IMR-90 (cell line): Measurements from ENCODE around the gene CAST. TPM values are rescaled to one million over a fixed set of nuclear protein-coding genes. Genes with fewer than 3 reads are reported as not detected.

Source experiments
- ATAC-seq: fragments of 200-7000 bp; cut with Tn5 transposase; 2 replicates; pipeline ENCODE4 v1.9.1; 2020; ENCODE audit warnings: low read depth, mild to moderate bottlenecking, moderate library complexity
- BruUV-seq: library from RNA; stranded (reverse); fragments of 400-500 nt; replicated peaks from 2 replicates; lab custom pipeline; 2021; lab: Mats Ljungman, UMichigan
- CTCF ChIA-PET: fragments of 300-600 bp; formaldehyde crosslinking; extraction: SDS; loops from one replicate; lab custom pipeline; 2021; ENCODE audit warnings: antibody characterized with exemption; lab: Yijun Ruan, JAX
- POLR2A ChIA-PET: fragments of 300-600 bp; sonication (Branson Sonifier 250); formaldehyde crosslinking; loops from one replicate; lab custom pipeline; 2022; ENCODE audit warnings: antibody characterized with exemption; ENCODE audit not compliant: unreplicated experiment; lab: Charles Lee
- DNase-seq: peaks from one replicate; pipeline ENCODE4 v3.0.0; 2013
- H2AFZ ChIP-seq: replicated peaks from 2 replicates; pipeline ENCODE3; 2013; ENCODE audit warnings: low read length, mild to moderate bottlenecking; ENCODE audit not compliant: poor library complexity
- H2AK5ac ChIP-seq: 2 replicates; pipeline ENCODE4 v1.6.1; 2013; ENCODE audit warnings: low read depth, low read length, inconsistent platforms
- H2AK9ac ChIP-seq: replicated peaks from 2 replicates; pipeline ENCODE3; 2013; ENCODE audit warnings: mild to moderate bottlenecking, low read depth, low read length, moderate library complexity; ENCODE audit not compliant: poor library complexity
- H2BK120ac ChIP-seq: 2 replicates; pipeline ENCODE4 v1.6.1; 2013; ENCODE audit warnings: low read depth, low read length, inconsistent platforms
- H2BK15ac ChIP-seq: 3 replicates; pipeline ENCODE4 v1.6.1; 2013; ENCODE audit warnings: low read depth, low read length, inconsistent platforms
- H2BK20ac ChIP-seq: 2 replicates; pipeline ENCODE4 v1.6.1; 2013; ENCODE audit warnings: low read depth, mild to moderate bottlenecking, inconsistent platforms, low read length, moderate library complexity
- H2BK5ac ChIP-seq: 2 replicates; pipeline ENCODE4 v1.6.1; 2013; ENCODE audit warnings: mild to moderate bottlenecking, low read depth, low read length, inconsistent platforms; ENCODE audit not compliant: poor library complexity, severe bottlenecking
- H3K14ac ChIP-seq: replicated peaks from 2 replicates; pipeline ENCODE4 v1.6.1; 2013; ENCODE audit warnings: low read depth, low read length, inconsistent platforms
- H3K18ac ChIP-seq: 2 replicates; pipeline ENCODE4 v1.6.1; 2013; ENCODE audit warnings: low read depth, low read length, control low read depth
- H3K23ac ChIP-seq: 2 replicates; pipeline ENCODE4 v1.6.1; 2013; ENCODE audit warnings: low read depth, low read length, inconsistent platforms
- H3K27ac ChIP-seq: 2 replicates; pipeline ENCODE4 v1.5.1; 2013; ENCODE audit warnings: mild to moderate bottlenecking, control low read depth, low read length; ENCODE audit not compliant: insufficient read depth
- H3K27me3 ChIP-seq: 2 replicates; pipeline ENCODE4 v1.6.1; 2013; ENCODE audit warnings: low read length; ENCODE audit not compliant: control insufficient read depth, insufficient read depth
- H3K36me3 ChIP-seq: 2 replicates; pipeline ENCODE4 v1.6.1; 2013; ENCODE audit warnings: low read length, mixed read lengths; ENCODE audit not compliant: control insufficient read depth, insufficient read depth
- H3K4ac ChIP-seq: 2 replicates; pipeline ENCODE4 v1.6.1; 2013; ENCODE audit warnings: low read depth, low read length, inconsistent platforms
- H3K4me1 ChIP-seq: 2 replicates; pipeline ENCODE4 v1.6.1; 2013; ENCODE audit warnings: low read length, mixed read lengths; ENCODE audit not compliant: control insufficient read depth, insufficient read depth
- H3K4me2 ChIP-seq: 2 replicates; pipeline ENCODE4 v1.6.1; 2013; ENCODE audit warnings: low read depth, mild to moderate bottlenecking, control low read depth, low read length, moderate library complexity
- H3K4me3 ChIP-seq: 2 replicates; pipeline ENCODE4 v1.5.1; 2013; ENCODE audit warnings: low read depth, mild to moderate bottlenecking, control low read depth, low read length, moderate library complexity; ENCODE audit not compliant: insufficient read depth
- H3K56ac ChIP-seq: 2 replicates; pipeline ENCODE4 v1.6.1; 2013; ENCODE audit warnings: low read length, inconsistent platforms; ENCODE audit not compliant: insufficient read depth; ENCODE audit errors: extremely low read depth
- H3K79me1 ChIP-seq, 2 experiments: 2 replicates each; pipeline ENCODE4 v1.6.1; 2013; ENCODE audit warnings: low read length in 2 of 2, inconsistent platforms in 1 of 2, low read depth in 1 of 2
- H3K9ac ChIP-seq: 2 replicates; pipeline ENCODE4 v1.6.1; 2013; ENCODE audit warnings: low read depth, low read length, control low read depth
- H3K9me1 ChIP-seq: 2 replicates; pipeline ENCODE4 v1.6.1; 2013; ENCODE audit warnings: low read length, inconsistent platforms; ENCODE audit not compliant: insufficient read depth
- H3K9me3 ChIP-seq: 2 replicates; pipeline ENCODE4 v1.6.1; 2013; ENCODE audit warnings: low read length; ENCODE audit not compliant: control insufficient read depth, insufficient read depth
- H4K20me1 ChIP-seq: 2 replicates; pipeline ENCODE4 v1.6.1; 2013; ENCODE audit warnings: low read length, inconsistent platforms; ENCODE audit not compliant: insufficient read depth
- H4K5ac ChIP-seq: 2 replicates; pipeline ENCODE4 v1.6.1; 2013; ENCODE audit warnings: mild to moderate bottlenecking, low read depth, low read length, control low read depth
- H4K8ac ChIP-seq, 2 experiments: 2 replicates each; pipeline ENCODE4 v1.6.1; 2013; ENCODE audit warnings: low read depth in 2 of 2, low read length in 2 of 2, control low read depth in 1 of 2, inconsistent platforms in 1 of 2
- H4K91ac ChIP-seq: 2 replicates; pipeline ENCODE4 v1.6.1; 2013; ENCODE audit warnings: low read depth, low read length, inconsistent platforms; ENCODE audit not compliant: insufficient read depth
- CEBPB ChIP-seq: IDR thresholded peaks from 2 replicates; pipeline ENCODE4 v1.6.1; 2012; ENCODE audit warnings: low read depth, low read length, improper control_type of control experiment
- dilution Hi-C: fragments of 300-500 bp; cut with HindIII; formaldehyde crosslinking; loops from one replicate; pipeline ENCODE4 v1.14.3; 2018; ENCODE audit warnings: low sequenced_read_pairs; ENCODE audit not compliant: unreplicated experiment
- in situ Hi-C: fragments of 300-500 bp; cut with MboI; formaldehyde crosslinking; loops from 3 replicates; pipeline ENCODE4 v1.14.3; 2019; ENCODE audit warnings: low sequenced_read_pairs, inconsistent platforms, mixed read lengths
- intact Hi-C: fragments of 100-400 bp; cut with micrococcal nuclease; formaldehyde crosslinking; loops from 2 replicates; pipeline ENCODE4 v1.10.0; 2022
- polyA plus RNA-seq, 3 experiments: library from polyadenylated mRNA; depleted of rRNA; stranded (reverse); fragments of >200 nt; gene quantifications; 2 replicates each; pipeline ENCODE4 v1.2.3, GENCODE V29; 2012; ENCODE audit warnings: low replicate concordance in 1 of 3
- total RNA-seq: library from RNA; depleted of rRNA; stranded (reverse); fragments of >200 nt; gene quantifications from 2 replicates; pipeline ENCODE4 v1.2.3, GENCODE V29; 2012
- TF ChIP-seq, protein P1 (sequence below): fragments of 150-350 bp; IDR thresholded peaks from 2 replicates; pipeline ENCODE4 v1.6.1; 2017; ENCODE audit warnings: mild to moderate bottlenecking, antibody characterized with exemption, low read length, low read depth

Gene CAST
- total and polyA plus RNA-seq, 2 of the 4 experiments (the other 2 are of a cell fraction), result 91.3 to 128 TPM

GRCh38 chr5:96721351-96721977 is 59.3 kb downstream of the CAST start:
- Histone ChIP-seq H2BK120ac (no peak overlapping the region), H3K27ac (no peak overlapping the region), H4K20me1 (peaks cover 32% of the 10 kb centered on the region), H2AK5ac (no peak overlapping the region), H4K91ac (no peak overlapping the region), H3K56ac (no peak overlapping the region), H2AFZ (no peak overlapping the region), H2BK5ac (peak overlapping the region; percentile 1), H3K4ac (no peak overlapping the region), H4K8ac (no peak overlapping the region; a peak in 1 of 4 replicates), H2BK15ac (no peak overlapping the region), H3K9me3 (no peaks in the 10 kb centered on the region), H3K4me2 (no peak overlapping the region), H3K18ac (no peak overlapping the region), H3K9me1 (peaks cover 26% of the 10 kb centered on the region), H3K79me1 (peaks cover 47 to 72% of the 10 kb centered on the region in 2 experiments), H4K5ac (no peak overlapping the region), H3K9ac (no peak overlapping the region), H2AK9ac (no peak overlapping the region), H3K27me3 (no peaks in the 10 kb centered on the region), H3K36me3 (peaks cover 6% of the 10 kb centered on the region), H3K4me1 (peaks cover 4% of the 10 kb centered on the region), H2BK20ac (no peak overlapping the region), H3K4me3 (no peak overlapping the region), H3K14ac (no peak overlapping the region), H3K23ac (0 out of 2 replicates have a peak overlapping the region, but pooled peaks have one; percentile 16)
- TF ChIP-seq, protein P1, sequence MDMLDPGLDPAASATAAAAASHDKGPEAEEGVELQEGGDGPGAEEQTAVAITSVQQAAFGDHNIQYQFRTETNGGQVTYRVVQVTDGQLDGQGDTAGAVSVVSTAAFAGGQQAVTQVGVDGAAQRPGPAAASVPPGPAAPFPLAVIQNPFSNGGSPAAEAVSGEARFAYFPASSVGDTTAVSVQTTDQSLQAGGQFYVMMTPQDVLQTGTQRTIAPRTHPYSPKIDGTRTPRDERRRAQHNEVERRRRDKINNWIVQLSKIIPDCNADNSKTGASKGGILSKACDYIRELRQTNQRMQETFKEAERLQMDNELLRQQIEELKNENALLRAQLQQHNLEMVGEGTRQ, result no peak
- peak; percentile 44; the same call in 1 of the 2 replicates for TF ChIP-seq CEBPB
- CTCF ChIA-PET, result interaction anchor here (1.0 to 1.6 kb wide), 2 partner anchors 21 to 107 kb away, joined by 5 to 6 read pairs; no protein-coding TSS in a partner anchor
- no TSS peak for BruUV-seq
- in situ Hi-C loops (no loop called here), dilution Hi-C loops (no loop called here), intact Hi-C loops (no loop called here)
- POLR2A ChIA-PET, result no interaction called here
- DNase-seq, result peak; percentile 62
- ATAC-seq, result peak; percentile 76
